ENCODE results near the gene ARHGAP6. TPM values are rescaled to one million over a fixed set of nuclear protein-coding genes. Genes with fewer than 3 reads are reported as not detected.

ARHGAP6 gene
- polyA plus RNA-seq, 2 of the 4 experiments (the other 2 are of a cell fraction): 0.04 TPM; not detected in 1

DNA sequence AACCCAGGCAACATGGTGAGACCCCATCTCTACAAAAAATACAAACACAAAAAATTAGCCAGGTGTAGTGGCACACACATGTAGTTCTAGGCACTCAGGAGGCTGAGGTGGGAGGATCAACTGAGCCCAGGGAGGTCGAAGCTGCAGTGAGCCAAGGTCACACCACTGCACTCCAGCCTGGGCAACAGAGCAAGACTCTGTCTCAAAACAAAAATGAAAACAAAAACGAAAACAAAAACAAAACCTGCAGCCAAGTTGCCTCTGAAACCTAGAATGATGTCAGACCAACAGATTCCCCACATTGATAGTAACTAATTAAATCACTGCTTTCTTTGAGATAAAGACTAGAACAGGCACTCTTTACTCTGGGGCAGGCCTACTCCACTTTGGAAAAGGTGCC lies 268.0 kb downstream of the ARHGAP6 start:
- Histone ChIP-seq H3K4me1 (no peaks in the 10 kb centered on the region), H3K4me3 (no peak overlapping the region), H3K9me3 (no peaks in the 10 kb centered on the region), H3K4me2 (no peak overlapping the region), H3K27ac (no peak overlapping the region)
- ChIA-PET CTCF (no interaction called here), POLR2A (no interaction called here)
- WGBS (ENCODE audit: missing lambda C conversion rate): 4% methylated on average over 2 of the region's 2 CpGs
- TF ChIP-seq PHF8 (IDR thresholded peaks at IDR 0.05; ENCODE audit: borderline replicate concordance, low read depth): no peak
- TF ChIP-seq MAFK (IDR thresholded peaks at IDR 0.05; ENCODE audit: partially characterized antibody): no peak
- no peak for TF ChIP-seq MYC (IDR thresholded peaks at IDR 0.05; ENCODE audit: borderline replicate concordance, low read length)
- DNase-seq (ENCODE audit: low read depth in 1 of 2, low spot score in 1 of 2) (no peak), ATAC-seq (no peak), FAIRE-seq (no peak)

DNA sequence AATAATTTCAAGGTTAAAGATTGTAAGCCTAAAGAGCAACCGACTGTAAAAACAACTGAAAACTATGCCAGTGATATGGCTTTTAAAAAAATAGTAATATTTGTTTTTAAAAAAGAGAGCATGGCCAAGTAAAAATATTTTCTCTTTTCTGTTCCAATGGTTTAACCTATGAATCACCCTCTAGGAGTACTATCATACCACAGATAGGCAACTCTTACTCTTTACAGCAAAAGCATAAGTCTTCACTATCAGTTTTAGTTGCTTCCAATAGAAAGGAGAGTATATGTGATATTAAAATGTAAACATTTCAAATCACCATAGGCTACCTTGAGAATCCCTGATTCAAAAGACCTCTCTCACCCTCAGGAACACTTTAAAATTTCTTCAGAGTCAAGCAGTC lies 269.9 kb downstream of the ARHGAP6 start:
- no peak for ATAC-seq
- no peak overlapping the region for H3K4me3 ChIP-seq
- ChIA-PET CTCF (no interaction called here), POLR2A (no interaction called here)
- no peaks in the 10 kb centered on the region for H3K4me1 ChIP-seq
- H3K9me3 ChIP-seq: no peaks in the 10 kb centered on the region
- H3K27ac ChIP-seq: no peak overlapping the region
- 49% methylated on average over 1 of the region's 1 CpG for WGBS (ENCODE audit: missing lambda C conversion rate)
- H3K4me2 ChIP-seq: no peak overlapping the region
- no peak for DNase-seq (ENCODE audit: low read depth in 1 of 2, low spot score in 1 of 2)
- peak; percentile 76 for FAIRE-seq
- TF ChIP-seq RFX5 (IDR thresholded peaks at IDR 0.05) (no peak), CBX8 (IDR thresholded peaks at IDR 0.05) (no peak), CHD4 (IDR thresholded peaks at IDR 0.05; ENCODE audit: borderline replicate concordance) (no peak), ZNF302 (CRISPR knock-in tag; IDR thresholded peaks at IDR 0.05) (no peak), EHF (CRISPR knock-in tag; IDR thresholded peaks at IDR 0.05) (no peak), NPAS2 (CRISPR knock-in tag; IDR thresholded peaks at IDR 0.05; ENCODE audit: borderline replicate concordance) (no peak), TP53 (CRISPR knock-in tag; IDR thresholded peaks at IDR 0.05) (no peak), NFE2L2 (conservative IDR thresholded peaks at IDR 0.05; ENCODE audit: low read length) (no peak), EP300 (IDR thresholded peaks at IDR 0.05) (no peak), RARB (CRISPR knock-in tag; IDR thresholded peaks at IDR 0.05) (no peak), EHMT2 (IDR thresholded peaks at IDR 0.05; ENCODE audit: low read depth) (no peak), KDM1A (IDR thresholded peaks at IDR 0.05; ENCODE audit: low read depth) (no peak), SREBF2 (IDR thresholded peaks at IDR 0.05) (no peak), TFCP2L1 (CRISPR knock-in tag; IDR thresholded peaks at IDR 0.05) (no peak), FOSB (CRISPR knock-in tag; IDR thresholded peaks at IDR 0.05) (no peak)
- TF ChIP-seq, protein P1, sequence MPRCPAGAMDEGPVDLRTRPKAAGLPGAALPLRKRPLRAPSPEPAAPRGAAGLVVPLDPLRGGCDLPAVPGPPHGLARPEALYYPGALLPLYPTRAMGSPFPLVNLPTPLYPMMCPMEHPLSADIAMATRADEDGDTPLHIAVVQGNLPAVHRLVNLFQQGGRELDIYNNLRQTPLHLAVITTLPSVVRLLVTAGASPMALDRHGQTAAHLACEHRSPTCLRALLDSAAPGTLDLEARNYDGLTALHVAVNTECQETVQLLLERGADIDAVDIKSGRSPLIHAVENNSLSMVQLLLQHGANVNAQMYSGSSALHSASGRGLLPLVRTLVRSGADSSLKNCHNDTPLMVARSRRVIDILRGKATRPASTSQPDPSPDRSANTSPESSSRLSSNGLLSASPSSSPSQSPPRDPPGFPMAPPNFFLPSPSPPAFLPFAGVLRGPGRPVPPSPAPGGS (IDR thresholded peaks at IDR 0.05): no peak
- TF ChIP-seq, protein P2, sequence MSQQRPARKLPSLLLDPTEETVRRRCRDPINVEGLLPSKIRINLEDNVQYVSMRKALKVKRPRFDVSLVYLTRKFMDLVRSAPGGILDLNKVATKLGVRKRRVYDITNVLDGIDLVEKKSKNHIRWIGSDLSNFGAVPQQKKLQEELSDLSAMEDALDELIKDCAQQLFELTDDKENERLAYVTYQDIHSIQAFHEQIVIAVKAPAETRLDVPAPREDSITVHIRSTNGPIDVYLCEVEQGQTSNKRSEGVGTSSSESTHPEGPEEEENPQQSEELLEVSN (IDR thresholded peaks at IDR 0.05; ENCODE audit: borderline replicate concordance, low read depth): no peak
- TF ChIP-seq, protein P3, sequence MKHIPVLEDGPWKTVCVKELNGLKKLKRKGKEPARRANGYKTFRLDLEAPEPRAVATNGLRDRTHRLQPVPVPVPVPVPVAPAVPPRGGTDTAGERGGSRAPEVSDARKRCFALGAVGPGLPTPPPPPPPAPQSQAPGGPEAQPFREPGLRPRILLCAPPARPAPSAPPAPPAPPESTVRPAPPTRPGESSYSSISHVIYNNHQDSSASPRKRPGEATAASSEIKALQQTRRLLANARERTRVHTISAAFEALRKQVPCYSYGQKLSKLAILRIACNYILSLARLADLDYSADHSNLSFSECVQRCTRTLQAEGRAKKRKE (CRISPR knock-in tag; IDR thresholded peaks at IDR 0.05; ENCODE audit: low read depth): no peak
- TF ChIP-seq, protein P4, sequence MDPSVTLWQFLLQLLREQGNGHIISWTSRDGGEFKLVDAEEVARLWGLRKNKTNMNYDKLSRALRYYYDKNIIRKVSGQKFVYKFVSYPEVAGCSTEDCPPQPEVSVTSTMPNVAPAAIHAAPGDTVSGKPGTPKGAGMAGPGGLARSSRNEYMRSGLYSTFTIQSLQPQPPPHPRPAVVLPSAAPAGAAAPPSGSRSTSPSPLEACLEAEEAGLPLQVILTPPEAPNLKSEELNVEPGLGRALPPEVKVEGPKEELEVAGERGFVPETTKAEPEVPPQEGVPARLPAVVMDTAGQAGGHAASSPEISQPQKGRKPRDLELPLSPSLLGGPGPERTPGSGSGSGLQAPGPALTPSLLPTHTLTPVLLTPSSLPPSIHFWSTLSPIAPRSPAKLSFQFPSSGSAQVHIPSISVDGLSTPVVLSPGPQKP (IDR thresholded peaks at IDR 0.05; ENCODE audit: low read depth, low read length): no peak

Measured in A549 (cell line).